ENCODE data around the gene ADGRF5.

The ADGRF5 gene

DNA sequence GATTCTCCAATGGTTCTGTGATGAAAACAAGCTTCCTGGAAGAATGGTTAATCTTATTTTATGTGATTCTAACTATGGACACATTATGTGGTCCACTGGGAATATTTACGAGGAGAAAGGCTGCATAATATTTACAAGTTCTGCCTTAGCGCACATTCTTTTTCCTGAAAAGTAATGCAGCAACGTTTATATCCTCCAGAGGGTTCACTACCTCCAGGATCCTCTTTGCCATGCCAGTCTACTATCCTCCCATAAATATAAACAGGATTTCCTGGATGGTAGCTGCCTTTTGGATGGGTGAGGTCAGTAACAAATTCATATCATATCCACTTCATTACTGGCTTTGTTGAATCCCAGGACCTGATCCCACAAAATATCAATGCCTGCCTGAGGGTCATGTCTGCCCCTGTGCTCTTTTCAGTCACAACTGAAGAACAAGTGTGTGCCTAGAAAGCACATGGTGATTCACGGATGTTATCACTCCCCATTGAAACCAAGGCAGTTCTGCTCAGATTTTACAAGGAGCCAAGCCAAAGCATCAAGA lies 30.4 kb downstream of the ADGRF5 start:
- Histone ChIP-seq H4K20me1 (ENCODE audit: insufficient read depth, low read length) (no peaks in the 10 kb centered on the region), H3K27ac (ENCODE audit: low read length) (no peak overlapping the region), H3K9ac (ENCODE audit: low read length) (no peak overlapping the region), H3K36me3 (replicated peaks; ENCODE audit: low read depth, low read length) (no peaks in the 10 kb centered on the region), H2AFZ (ENCODE audit: low read depth, low read length) (no peak overlapping the region), H3K4me2 (ENCODE audit: low read length) (no peak overlapping the region), H3K79me2 (ENCODE audit: low read length) (no peaks in the 10 kb centered on the region), H3K9me3 (ENCODE audit: insufficient read depth, low read length) (no peaks in the 10 kb centered on the region), H3K4me3 (ENCODE audit: low read length) (no peak overlapping the region), H3K27me3 (ENCODE audit: low read depth, low read length) (0 out of 2 replicates have a peak, but pooled peaks cover 14% of the 10 kb centered on the region), H3K4me1 (ENCODE audit: low read length) (no peaks in the 10 kb centered on the region)
- TF ChIP-seq EZH2phosphoT487 (IDR thresholded peaks at IDR 0.05; ENCODE audit: low read depth): no peak
- TF ChIP-seq, protein P1, sequence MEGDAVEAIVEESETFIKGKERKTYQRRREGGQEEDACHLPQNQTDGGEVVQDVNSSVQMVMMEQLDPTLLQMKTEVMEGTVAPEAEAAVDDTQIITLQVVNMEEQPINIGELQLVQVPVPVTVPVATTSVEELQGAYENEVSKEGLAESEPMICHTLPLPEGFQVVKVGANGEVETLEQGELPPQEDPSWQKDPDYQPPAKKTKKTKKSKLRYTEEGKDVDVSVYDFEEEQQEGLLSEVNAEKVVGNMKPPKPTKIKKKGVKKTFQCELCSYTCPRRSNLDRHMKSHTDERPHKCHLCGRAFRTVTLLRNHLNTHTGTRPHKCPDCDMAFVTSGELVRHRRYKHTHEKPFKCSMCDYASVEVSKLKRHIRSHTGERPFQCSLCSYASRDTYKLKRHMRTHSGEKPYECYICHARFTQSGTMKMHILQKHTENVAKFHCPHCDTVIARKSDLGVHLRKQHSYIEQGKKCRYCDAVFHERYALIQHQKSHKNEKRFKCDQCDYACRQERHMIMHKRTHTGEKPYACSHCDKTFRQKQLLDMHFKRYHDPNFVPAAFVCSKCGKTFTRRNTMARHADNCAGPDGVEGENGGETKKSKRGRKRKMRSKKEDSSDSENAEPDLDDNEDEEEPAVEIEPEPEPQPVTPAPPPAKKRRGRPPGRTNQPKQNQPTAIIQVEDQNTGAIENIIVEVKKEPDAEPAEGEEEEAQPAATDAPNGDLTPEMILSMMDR (IDR thresholded peaks at IDR 0.05; ENCODE audit: low read depth, low read length): no peak

DNA sequence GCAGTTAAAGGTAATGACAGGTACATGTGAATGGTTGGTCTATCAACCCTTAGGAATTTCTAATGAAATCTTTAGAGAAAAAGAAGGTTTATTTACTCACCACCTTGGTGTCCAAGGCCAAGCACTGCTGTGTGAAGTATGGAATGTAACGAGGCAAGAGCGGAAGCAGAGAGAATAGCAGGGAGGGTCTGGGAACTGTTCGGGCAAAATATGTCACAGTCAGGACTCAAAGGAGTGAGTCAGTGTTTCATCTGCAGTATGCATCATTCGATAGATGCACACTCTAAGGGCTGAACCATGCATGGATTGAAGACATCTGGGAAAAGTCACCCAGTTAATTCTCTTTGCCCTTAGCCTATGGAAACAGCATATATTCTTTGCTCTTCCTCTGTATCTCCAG lies 33.2 kb downstream of the ADGRF5 start:
- Histone ChIP-seq H4K20me1 (ENCODE audit: insufficient read depth, low read length) (no peaks in the 10 kb centered on the region), H3K79me2 (ENCODE audit: low read length) (no peaks in the 10 kb centered on the region), H3K27ac (ENCODE audit: low read length) (no peak overlapping the region), H3K9ac (ENCODE audit: low read length) (no peak overlapping the region), H3K4me3 (ENCODE audit: low read length) (no peak overlapping the region), H3K9me3 (ENCODE audit: insufficient read depth, low read length) (no peaks in the 10 kb centered on the region), H3K27me3 (ENCODE audit: low read depth, low read length) (peaks cover 18% of the 10 kb centered on the region; the same call in 1 of the 2 replicates), H3K36me3 (replicated peaks; ENCODE audit: low read depth, low read length) (no peaks in the 10 kb centered on the region), H3K4me2 (ENCODE audit: low read length) (no peak overlapping the region), H2AFZ (ENCODE audit: low read depth, low read length) (no peak overlapping the region), H3K4me1 (ENCODE audit: low read length) (no peaks in the 10 kb centered on the region)
- TF ChIP-seq EZH2phosphoT487 (IDR thresholded peaks at IDR 0.05; ENCODE audit: low read depth): no peak
- TF ChIP-seq, protein P1 (IDR thresholded peaks at IDR 0.05; ENCODE audit: low read depth, low read length): no peak

DNA sequence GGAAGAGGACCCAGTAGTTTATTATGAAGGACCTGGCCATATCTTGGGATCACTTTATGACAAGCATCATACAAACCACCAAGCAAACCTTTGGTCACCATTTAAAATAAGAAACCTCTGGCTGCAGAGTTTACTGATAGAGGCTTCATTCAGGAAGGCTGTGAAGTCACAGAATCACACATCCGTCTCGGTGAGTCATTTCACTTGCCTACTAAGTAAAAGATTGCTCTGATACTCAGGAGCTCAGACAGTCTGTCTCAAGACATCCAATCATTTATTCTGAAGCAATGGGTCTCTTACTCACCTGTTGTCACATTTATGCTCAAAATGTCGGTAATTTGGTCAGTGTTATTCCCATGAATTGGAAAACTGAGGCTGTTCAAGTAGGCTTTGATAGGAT lies 33.7 kb downstream of the ADGRF5 start:
- Histone ChIP-seq H4K20me1 (ENCODE audit: insufficient read depth, low read length) (no peaks in the 10 kb centered on the region), H3K9me3 (ENCODE audit: insufficient read depth, low read length) (no peaks in the 10 kb centered on the region), H2AFZ (ENCODE audit: low read depth, low read length) (no peak overlapping the region), H3K79me2 (ENCODE audit: low read length) (no peaks in the 10 kb centered on the region), H3K27ac (ENCODE audit: low read length) (no peak overlapping the region), H3K36me3 (replicated peaks; ENCODE audit: low read depth, low read length) (no peaks in the 10 kb centered on the region), H3K27me3 (ENCODE audit: low read depth, low read length) (peaks cover 23% of the 10 kb centered on the region; the same call in 1 of the 2 replicates), H3K9ac (ENCODE audit: low read length) (no peak overlapping the region), H3K4me1 (ENCODE audit: low read length) (no peaks in the 10 kb centered on the region), H3K4me3 (ENCODE audit: low read length) (no peak overlapping the region), H3K4me2 (ENCODE audit: low read length) (no peak overlapping the region)
- no peak for TF ChIP-seq EZH2phosphoT487 (IDR thresholded peaks at IDR 0.05; ENCODE audit: low read depth)
- TF ChIP-seq, protein P1 (IDR thresholded peaks at IDR 0.05; ENCODE audit: low read depth, low read length): no peak

DNA sequence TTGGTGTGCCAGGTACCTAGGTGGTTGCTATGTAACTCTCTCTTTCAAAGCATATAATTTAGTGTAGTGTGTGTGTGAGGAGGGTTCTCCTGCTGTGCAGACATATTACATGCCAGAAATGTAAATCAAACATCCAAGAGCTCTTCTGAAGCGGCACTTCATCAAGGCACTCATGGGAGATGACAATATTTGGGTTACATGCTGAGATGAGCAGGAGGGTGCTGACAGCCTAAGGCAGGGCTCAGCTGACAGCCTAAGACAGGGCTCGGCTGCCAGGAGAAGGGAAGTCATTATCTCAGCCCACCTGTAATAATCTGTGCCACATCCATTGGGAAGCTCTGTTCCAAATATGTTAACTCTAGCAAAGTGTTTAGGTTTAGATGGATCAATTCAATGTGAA lies 39.1 kb downstream of the ADGRF5 start:
- H3K4me3 ChIP-seq (ENCODE audit: low read length): no peak overlapping the region
- no peak overlapping the region for H3K9ac ChIP-seq (ENCODE audit: low read length)
- peaks cover 38% of the 10 kb centered on the region for H3K27me3 ChIP-seq (ENCODE audit: low read depth, low read length)
- H3K4me1 ChIP-seq (ENCODE audit: low read length): no peaks in the 10 kb centered on the region
- no peak for TF ChIP-seq EZH2phosphoT487 (IDR thresholded peaks at IDR 0.05; ENCODE audit: low read depth)
- TF ChIP-seq, protein P1 (IDR thresholded peaks at IDR 0.05; ENCODE audit: low read depth, low read length): no peak
- no peak overlapping the region for H2AFZ ChIP-seq (ENCODE audit: low read depth, low read length)
- no peak overlapping the region for H3K27ac ChIP-seq (ENCODE audit: low read length)
- no peak overlapping the region for H3K4me2 ChIP-seq (ENCODE audit: low read length)
- H4K20me1 ChIP-seq (ENCODE audit: insufficient read depth, low read length): no peaks in the 10 kb centered on the region
- H3K36me3 ChIP-seq (replicated peaks; ENCODE audit: low read depth, low read length): no peaks in the 10 kb centered on the region
- no peaks in the 10 kb centered on the region for H3K9me3 ChIP-seq (ENCODE audit: insufficient read depth, low read length)
- H3K79me2 ChIP-seq (ENCODE audit: low read length): no peaks in the 10 kb centered on the region
